Stimulated activated CD4-positive, alpha-beta T cell treated with anti-CD3 and anti-CD28 coated beads, Interleukin-1b, Interleukin-23, amount 100 ng/mL, for 1 hour (primary cell): ENCODE data around the gene TTC22.
"Not testable (repeated sequence)": the region's sequence is repeated elsewhere in the genome, so short reads cannot be mapped to it uniquely, and the experiment has no call there.

Source experiments
- DNase-seq, 2 donors: peaks; one replicate each; pipeline ENCODE4 v3.0.0-alpha.2; 2020; ENCODE audit warnings: low read depth in 2 of 2

The TTC22 gene

GRCh38 chr1:54786778-54787177 is 14.3 kb downstream of the TTC22 start:
- no peak for DNase-seq

GRCh38 chr1:54784066-54784465 is 17.1 kb downstream of the TTC22 start:
- DNase-seq: no peak

GRCh38 chr1:54782588-54782987 is 18.5 kb downstream of the TTC22 start:
- no peak for DNase-seq

GRCh38 chr1:54782156-54782555 is 19.0 kb downstream of the TTC22 start:
- no peak for DNase-seq

GRCh38 chr1:54781023-54781723 is 19.9 kb downstream of the TTC22 start:
- no peak for DNase-seq

GRCh38 chr1:54777431-54777830 is 23.7 kb downstream of the TTC22 start:
- DNase-seq: no peak

GRCh38 chr1:54777011-54777410 is 24.1 kb downstream of the TTC22 start:
- DNase-seq: no peak

GRCh38 chr1:54775828-54776721 is 25.0 kb downstream of the TTC22 start:
- not testable (repeated sequence) for DNase-seq

GRCh38 chr1:54774820-54775498 is 26.2 kb downstream of the TTC22 start:
- no peak for DNase-seq

- DNase-seq: no peak
Observed at GRCh38 chr1:54772951-54773350, 28.2 kb downstream of the TTC22 start.

GRCh38 chr1:54768093-54768492 is 33.0 kb downstream of the TTC22 start:
- no peak for DNase-seq

GRCh38 chr1:54767526-54767925 is 33.6 kb downstream of the TTC22 start:
- DNase-seq: no peak

GRCh38 chr1:54766726-54767125 is 34.4 kb downstream of the TTC22 start:
- DNase-seq: no peak

GRCh38 chr1:54764922-54765561 is 36.1 kb downstream of the TTC22 start:
- no peak for DNase-seq

- DNase-seq: peak; percentile 87 to 92
Observed at GRCh38 chr1:54764133-54764921, 36.8 kb downstream of the TTC22 start, which contains the start of gene PARS2. TSS of gene PARS2 (minus strand) at chr1:54764523. CDS start at chr1:54759161, 5,362 bp downstream.

- DNase-seq: no peak
Observed at GRCh38 chr1:54763816-54764132, 37.3 kb downstream of the TTC22 start.

GRCh38 chr1:54758678-54759348 is 42.3 kb downstream of the TTC22 start:
- DNase-seq: no peak

GRCh38 chr1:54757833-54758232 is 43.3 kb downstream of the TTC22 start:
- no peak for DNase-seq

GRCh38 chr1:54754486-54755285 is 46.4 kb downstream of the TTC22 start:
- DNase-seq: no peak

GRCh38 chr1:54754045-54754444 is 47.1 kb downstream of the TTC22 start:
- no peak for DNase-seq
